Lung (tissue), 12 donors: Measurements from ENCODE around the gene KCNQ4. TPM values are rescaled to one million over a fixed set of nuclear protein-coding genes. Genes with fewer than 3 reads are reported as not detected.

Experiments used
- ATAC-seq: fragments of 200-7000 bp; cut with Tn5 transposase; one replicate; pipeline ENCODE4 v1.9.1; 2020; ENCODE audit warnings: moderate number of reproducible peaks; ENCODE audit not compliant: insufficient read depth, low FRiP score
- DNase-seq, 3 donors: peaks; one replicate each; pipeline ENCODE4 v3.0.0-alpha.2; 2013 to 2017
- H3K27ac ChIP-seq, 2 donors: one replicate each; pipeline ENCODE4 v1.5.1; 2013; ENCODE audit warnings: mild to moderate bottlenecking in 2 of 2, moderate library complexity in 2 of 2, control low read depth in 1 of 2, inconsistent platforms in 1 of 2, low read depth in 1 of 2, low read length in 1 of 2
- H3K27me3 ChIP-seq, 3 donors: one replicate each; pipeline ENCODE4 v1.5.1; 2013; ENCODE audit warnings: low read length in 2 of 3; ENCODE audit not compliant: control insufficient read depth in 3 of 3, insufficient read depth in 3 of 3
- H3K36me3 ChIP-seq, 4 donors: one replicate each; pipeline ENCODE4 v1.5.1; 2013; ENCODE audit warnings: low read length in 4 of 4, mild to moderate bottlenecking in 1 of 4, moderate library complexity in 1 of 4; ENCODE audit not compliant: control insufficient read depth in 4 of 4, insufficient read depth in 4 of 4
- H3K4me1 ChIP-seq, 5 donors: one replicate each; pipeline ENCODE4 v1.5.1; 2013; ENCODE audit warnings: low read length in 5 of 5, mild to moderate bottlenecking in 2 of 5, moderate library complexity in 1 of 5; ENCODE audit not compliant: control insufficient read depth in 5 of 5, insufficient read depth in 5 of 5
- H3K4me3 ChIP-seq: one replicate; pipeline ENCODE4 v1.5.1; 2013; ENCODE audit warnings: mild to moderate bottlenecking, control low read depth, moderate library complexity
- H3K9ac ChIP-seq, 2 donors: one replicate each; pipeline ENCODE4 v1.5.1; 2013; ENCODE audit warnings: low read length in 2 of 2, control low read depth in 1 of 2; ENCODE audit not compliant: insufficient read depth in 1 of 2
- H3K9me3 ChIP-seq, 4 donors: one replicate each; pipeline ENCODE4 v1.5.1; 2013; ENCODE audit warnings: low read length in 3 of 4, mild to moderate bottlenecking in 1 of 4, moderate library complexity in 1 of 4; ENCODE audit not compliant: control insufficient read depth in 4 of 4, insufficient read depth in 3 of 4
- CTCF ChIP-seq: IDR thresholded peaks from 2 replicates; pipeline ENCODE4 v1.5.1; 2012; ENCODE audit warnings: mild to moderate bottlenecking; ENCODE audit errors: control extremely low read depth, extremely low read depth
- WGBS, 2 donors: extraction: QIAGEN DNeasy Blood & Tissue Kit; methylation state at CpG; one replicate each; pipeline ENCODE4 v1.1.7; 2013; 5-methylcytosine and 5-hydroxymethylcytosine counted together
- polyA plus RNA-seq, 2 donors: library from polyadenylated mRNA; stranded (reverse); fragments of 200-250 nt; gene quantifications; one replicate each; pipeline ENCODE4 v1.2.1, GENCODE V29; 2013
- total RNA-seq, 2 donors: library from RNA; depleted of rRNA in 1 of 2; stranded (reverse); fragments of >200 nt in 1 of 2; gene quantifications; one replicate each; pipeline ENCODE4 v1.2.1, GENCODE V29; 2014 to 2021
- donor health status: control.
- donor health status: control.
- donor health status: Bipolar disorder and iron deficiency.
- donor health status: healthy.
- donor health status: DM: yes; HTN: yes; CAD: no.

The KCNQ4 gene
- total and polyA plus RNA-seq, 4 donors = 0.54 to 0.98 (median 0.59) TPM

- DNase-seq (no peak), ATAC-seq (no peak)
- H3K27me3 ChIP-seq = peaks cover 0 to 7% (median 0%) of the 10 kb centered on the region in 3 donors
- no peak overlapping the region for H3K9ac ChIP-seq
- TF ChIP-seq CTCF = no peak
- H3K27ac ChIP-seq = no peak overlapping the region
- peaks cover 0 to 27% (median 10%) of the 10 kb centered on the region in 5 donors for H3K4me1 ChIP-seq
- WGBS, 2 donors = 90 to 92% methylated on average over 2 of the region's 2 CpGs
- H3K36me3 ChIP-seq = no peaks in the 10 kb centered on the region
- no peaks in the 10 kb centered on the region for H3K9me3 ChIP-seq
- no peak overlapping the region for H3K4me3 ChIP-seq
Measured at GRCh38 chr1:40781608-40781971, 2.0 kb upstream of the KCNQ4 start.

DNA sequence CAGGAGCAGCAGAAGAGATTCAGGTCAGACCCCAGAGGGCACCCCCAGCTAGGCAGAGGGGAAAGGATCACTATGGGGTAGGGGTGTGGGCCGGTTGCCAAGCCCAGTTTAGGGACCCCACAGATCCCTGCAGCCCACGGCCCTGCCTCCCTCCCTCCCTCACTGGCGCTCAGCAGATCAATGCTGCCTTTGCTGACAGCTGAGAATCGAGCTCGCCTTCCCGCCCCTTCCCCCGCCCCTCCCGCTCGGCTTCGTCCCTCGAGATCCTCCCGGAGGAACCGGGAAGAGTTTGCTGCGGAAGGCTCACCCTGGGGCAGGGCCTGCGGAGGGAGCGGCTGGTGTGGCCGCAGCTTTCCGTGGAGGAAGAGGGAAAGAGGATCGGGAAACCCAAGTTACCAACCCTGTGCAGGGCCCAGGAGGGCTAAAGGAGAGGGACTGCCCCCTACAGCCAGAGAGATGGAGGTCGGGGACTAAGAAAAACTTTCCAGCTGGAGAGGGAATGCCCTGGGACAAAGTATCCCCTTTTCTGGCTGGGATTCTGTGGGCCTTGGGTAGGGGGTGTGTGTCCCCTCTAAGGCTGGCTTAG lies 1.1 kb upstream of the KCNQ4 start:
- DNase-seq (peak in 2 of 3 donors; percentile 39 to 49), ATAC-seq (no peak)
- WGBS, 2 donors = 15 to 21% methylated on average over 20 of the region's 20 CpGs
- no peak for TF ChIP-seq CTCF
- H3K27ac ChIP-seq = no peak overlapping the region
- peaks cover 0 to 7% (median 0%) of the 10 kb centered on the region in 3 donors for H3K27me3 ChIP-seq
- no peaks in the 10 kb centered on the region for H3K36me3 ChIP-seq
- no peaks in the 10 kb centered on the region for H3K9me3 ChIP-seq
- H3K9ac ChIP-seq = no peak overlapping the region
- no peak overlapping the region for H3K4me3 ChIP-seq
- peaks cover 0 to 34% (median 10%) of the 10 kb centered on the region in 5 donors for H3K4me1 ChIP-seq

DNA sequence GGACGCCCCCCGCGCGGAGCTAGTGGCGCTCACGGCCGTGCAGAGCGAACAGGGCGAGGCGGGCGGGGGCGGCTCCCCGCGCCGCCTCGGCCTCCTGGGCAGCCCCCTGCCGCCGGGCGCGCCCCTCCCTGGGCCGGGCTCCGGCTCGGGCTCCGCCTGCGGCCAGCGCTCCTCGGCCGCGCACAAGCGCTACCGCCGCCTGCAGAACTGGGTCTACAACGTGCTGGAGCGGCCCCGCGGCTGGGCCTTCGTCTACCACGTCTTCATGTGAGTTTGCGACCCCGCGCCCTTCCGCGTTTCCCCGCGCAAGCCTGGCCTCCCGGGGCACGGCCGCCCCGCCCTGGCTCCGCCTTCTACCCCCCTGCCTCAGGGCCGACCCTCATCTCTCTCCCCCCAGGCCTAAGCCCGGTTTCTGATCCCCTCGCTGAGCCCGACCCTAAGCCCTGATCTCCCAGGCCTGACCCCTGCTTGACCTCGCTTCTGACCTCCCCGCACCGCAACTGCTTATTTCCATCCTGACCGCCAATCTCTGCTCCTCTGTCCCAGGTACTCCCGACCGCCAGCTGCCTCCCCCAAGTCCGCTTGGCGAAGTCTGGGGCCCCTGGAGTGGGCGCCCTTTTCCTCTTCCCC lies 669 bp downstream of the KCNQ4 start:
- ATAC-seq (no peak), DNase-seq (peak in 2 of 3 donors; percentile 30 to 48)
- TF ChIP-seq CTCF = no peak
- peaks cover 0 to 7% (median 0%) of the 10 kb centered on the region in 3 donors for H3K27me3 ChIP-seq
- H3K27ac ChIP-seq = no peak overlapping the region
- WGBS, 2 donors = 14 to 17% methylated on average over 56 to 63 of the region's 63 CpGs
- H3K9me3 ChIP-seq = no peaks in the 10 kb centered on the region
- peaks cover 0 to 38% (median 10%) of the 10 kb centered on the region in 5 donors for H3K4me1 ChIP-seq
- no peaks in the 10 kb centered on the region for H3K36me3 ChIP-seq
- H3K4me3 ChIP-seq = no peak overlapping the region
- H3K9ac ChIP-seq = no peak overlapping the region
